NCI-H2196 treated with DMSO at 0.1 percent for 48 hours (cell line): ENCODE data around the gene MFSD11.
"Not testable (repeated sequence)": the region's sequence is repeated elsewhere in the genome, so short reads cannot be mapped to it uniquely, and the experiment has no call there.

Source experiments
- DNase-seq: peaks from one replicate; lab custom pipeline; 2025; ENCODE audit not compliant: unreplicated experiment; lab: John Stamatoyannopoulos, UW

The MFSD11 gene

GRCh38 chr17:76745785-76746184 is 7.9 kb downstream of the MFSD11 start:
- DNase-seq: not testable (repeated sequence)

GRCh38 chr17:76747716-76748363 is 9.9 kb downstream of the MFSD11 start:
- no peak for DNase-seq

DNA sequence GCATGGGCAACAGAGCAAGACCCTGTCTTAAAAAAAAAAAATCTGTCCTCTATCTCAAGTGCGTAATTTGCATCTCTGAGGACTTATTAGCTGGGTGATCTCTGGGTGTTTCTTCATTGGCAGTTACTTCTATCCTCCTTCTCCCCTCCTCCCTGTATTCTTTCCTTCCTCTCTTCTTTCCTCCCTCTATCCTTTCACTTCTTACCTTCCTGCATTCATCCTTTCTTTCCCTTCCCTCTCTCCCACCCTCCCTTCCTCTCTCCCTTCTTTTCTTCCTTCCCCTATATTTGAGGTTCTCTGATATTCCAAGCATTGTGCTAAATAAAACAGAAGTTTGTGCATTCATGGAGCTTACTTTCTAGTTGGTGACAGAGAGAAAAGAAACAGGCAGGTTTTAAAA is 10.7 kb downstream of the MFSD11 start:
- no peak for DNase-seq

GRCh38 chr17:76751416-76751993 is 13.6 kb downstream of the MFSD11 start:
- no peak for DNase-seq

GRCh38 chr17:76752006-76752405 is 14.1 kb downstream of the MFSD11 start:
- DNase-seq: no peak

- no peak for DNase-seq
Measured at GRCh38 chr17:76753061-76753961, 15.4 kb downstream of the MFSD11 start.

- no peak for DNase-seq
Measured at GRCh38 chr17:76755285-76755684, 17.4 kb downstream of the MFSD11 start.

DNA sequence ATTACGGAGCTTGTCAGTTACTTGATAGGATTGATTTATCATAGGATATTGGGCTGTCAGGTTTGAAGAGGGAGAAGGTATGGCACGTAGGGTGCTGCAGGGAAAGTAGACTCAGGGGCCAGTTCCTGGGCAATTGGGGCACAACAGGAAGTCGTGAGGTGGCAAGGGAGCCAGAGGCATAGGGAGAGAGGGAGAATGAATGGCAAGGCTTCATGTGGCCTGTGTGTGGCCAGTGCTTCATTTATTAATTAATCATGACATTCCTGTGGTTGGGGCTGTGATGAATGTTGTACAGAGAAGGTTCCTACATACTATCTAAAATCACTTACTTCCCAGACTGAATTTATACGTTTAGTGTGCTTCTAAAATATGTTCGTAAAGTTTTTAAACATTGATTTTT is 19.3 kb downstream of the MFSD11 start:
- DNase-seq: no peak

GRCh38 chr17:76758570-76758969 is 20.7 kb downstream of the MFSD11 start:
- no peak for DNase-seq

DNA sequence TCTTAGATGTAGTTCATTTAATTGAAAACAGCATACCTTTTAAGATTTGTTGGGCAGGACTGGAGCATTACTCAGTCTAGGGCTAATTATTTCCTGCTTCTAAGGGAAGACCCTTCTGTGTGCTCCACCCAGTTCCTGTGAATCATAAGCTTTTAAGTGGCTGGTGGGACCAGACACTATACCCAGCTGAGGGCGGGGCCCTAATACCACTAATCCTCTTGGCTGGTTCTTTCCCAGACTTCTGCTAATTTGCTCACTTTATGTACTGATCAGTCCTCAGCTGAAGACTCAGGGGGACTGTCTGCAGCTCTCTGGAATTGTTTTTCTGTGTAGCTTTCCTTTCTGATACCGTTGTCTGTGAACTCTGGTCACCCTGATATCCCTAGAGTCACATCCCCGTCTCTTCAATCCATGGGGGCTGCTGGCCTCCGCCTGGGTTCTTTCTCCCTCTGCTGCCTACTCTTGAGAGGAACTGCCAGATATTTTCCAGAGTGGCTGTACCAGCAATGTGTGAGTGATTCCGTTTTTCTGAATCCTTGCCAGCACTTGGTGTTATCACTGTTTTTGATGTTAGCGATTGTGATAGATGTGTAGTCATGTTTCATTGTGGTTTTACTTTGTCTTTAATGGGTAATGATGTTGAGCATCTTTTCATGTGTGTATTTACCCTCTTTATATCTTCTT is 35.1 kb downstream of the MFSD11 start:
- peak; percentile 20 for DNase-seq

DNA sequence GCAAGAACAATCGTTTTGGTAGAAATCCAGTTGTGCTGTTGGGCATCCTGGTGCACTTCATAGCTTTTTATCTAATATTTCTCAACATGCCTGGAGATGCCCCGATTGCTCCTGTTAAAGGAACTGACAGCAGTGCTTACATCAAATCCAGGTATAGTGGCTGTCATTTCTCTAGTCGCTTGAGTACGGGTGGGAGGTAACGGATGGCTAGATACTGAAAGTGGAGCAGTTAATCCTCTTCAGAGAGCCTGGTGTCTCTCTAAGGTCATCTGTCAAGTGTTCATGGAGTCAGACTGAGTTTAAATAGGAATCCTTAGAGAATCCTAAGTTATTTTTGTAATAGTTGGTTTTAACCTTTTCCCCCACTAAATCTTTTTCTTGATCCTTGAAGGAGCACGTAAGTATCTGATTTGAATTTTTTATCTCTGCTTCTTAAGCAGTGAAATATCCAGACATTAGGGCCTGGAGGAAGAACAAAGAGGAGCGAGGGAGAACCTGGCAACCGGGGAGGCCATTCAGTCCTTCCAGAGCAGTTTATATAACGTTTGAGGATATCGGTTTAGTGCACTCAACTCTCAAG is 37.2 kb downstream of the MFSD11 start:
- no peak for DNase-seq

DNA sequence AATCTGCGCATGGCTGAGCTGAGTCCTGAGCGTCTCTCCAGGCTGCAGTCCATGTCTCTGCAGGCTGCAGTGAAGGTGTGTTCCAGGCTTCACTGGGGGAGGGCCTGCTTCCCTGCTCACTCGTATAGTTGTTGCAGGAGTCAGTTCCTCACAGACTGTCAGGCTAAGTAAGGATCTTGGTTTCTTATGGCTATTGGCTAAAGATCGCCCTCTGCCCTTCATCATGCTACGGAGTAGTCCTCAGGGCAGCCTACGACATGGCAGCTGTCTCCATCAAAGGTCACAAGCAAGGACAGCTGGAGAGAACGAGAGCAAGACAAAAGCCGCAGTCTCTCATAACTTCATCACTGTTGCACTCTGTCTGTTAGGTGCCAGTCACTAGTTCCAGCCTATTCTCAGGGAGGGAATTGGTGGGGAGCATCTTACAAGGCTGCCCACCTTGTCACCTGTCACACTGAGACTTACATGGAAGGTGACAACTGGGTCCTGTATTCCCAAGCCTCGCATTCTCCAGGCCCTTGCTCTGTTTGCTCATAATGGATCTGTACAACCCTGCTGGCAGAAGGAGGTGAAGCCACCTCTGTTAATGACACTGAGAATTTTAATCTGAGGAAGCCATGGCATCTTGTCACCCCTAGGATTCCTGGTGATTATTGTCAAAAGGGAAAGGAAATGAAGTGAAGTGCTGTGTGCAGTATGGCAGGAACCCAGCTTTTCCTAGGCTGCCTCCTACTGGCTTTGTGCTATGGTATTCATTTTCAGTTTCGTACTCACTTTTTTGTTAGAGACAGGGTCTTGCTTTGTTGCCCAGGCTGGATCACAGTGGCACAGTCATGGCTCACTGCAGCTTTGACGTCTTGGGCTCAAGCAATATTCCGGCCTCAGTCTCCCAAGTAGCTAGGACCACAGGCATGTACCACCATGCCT is 43.4 kb downstream of the MFSD11 start:
- DNase-seq: no peak

DNA sequence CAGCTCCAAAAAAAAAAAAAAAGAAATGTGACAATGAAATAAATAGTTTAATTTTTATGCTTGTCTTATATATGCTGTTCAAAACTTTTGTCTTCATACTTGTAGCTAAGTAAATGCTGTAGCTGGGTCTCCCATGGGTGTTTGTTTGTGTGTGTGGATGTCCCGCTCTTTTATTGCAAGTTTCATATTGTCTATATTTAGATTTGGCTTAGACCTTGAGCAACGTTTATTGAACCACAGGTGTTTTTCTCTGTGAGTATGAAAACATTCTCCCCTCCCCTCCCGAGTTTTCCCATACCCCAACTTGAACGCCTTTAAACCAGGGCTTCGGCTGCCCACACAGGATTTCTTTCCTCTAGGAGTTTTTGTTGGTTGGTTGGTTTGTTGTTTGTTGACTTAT is 45.2 kb downstream of the MFSD11 start:
- no peak for DNase-seq

- no peak for DNase-seq
Measured at GRCh38 chr17:76784926-76785325, 47.0 kb downstream of the MFSD11 start.

DNA sequence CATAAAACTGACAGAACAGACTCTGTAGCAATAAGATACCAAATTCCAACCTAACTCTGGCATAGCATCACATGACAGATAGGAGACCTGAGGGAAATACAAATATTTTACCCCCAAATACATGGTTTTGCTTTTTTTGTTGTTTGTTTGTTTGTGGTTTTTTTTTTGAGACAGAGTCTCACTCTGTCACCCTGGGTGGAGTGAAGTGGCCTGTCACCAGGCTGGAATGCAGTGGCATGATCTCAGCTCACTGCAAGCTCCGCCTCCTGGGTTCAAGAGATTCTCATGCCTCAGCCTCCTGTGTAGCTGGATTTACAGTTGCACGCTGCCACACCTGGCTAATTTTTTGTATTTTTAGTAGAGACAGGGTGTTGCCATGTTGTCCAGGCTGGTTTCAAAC is 49.9 kb downstream of the MFSD11 start:
- not testable (repeated sequence) for DNase-seq

DNA sequence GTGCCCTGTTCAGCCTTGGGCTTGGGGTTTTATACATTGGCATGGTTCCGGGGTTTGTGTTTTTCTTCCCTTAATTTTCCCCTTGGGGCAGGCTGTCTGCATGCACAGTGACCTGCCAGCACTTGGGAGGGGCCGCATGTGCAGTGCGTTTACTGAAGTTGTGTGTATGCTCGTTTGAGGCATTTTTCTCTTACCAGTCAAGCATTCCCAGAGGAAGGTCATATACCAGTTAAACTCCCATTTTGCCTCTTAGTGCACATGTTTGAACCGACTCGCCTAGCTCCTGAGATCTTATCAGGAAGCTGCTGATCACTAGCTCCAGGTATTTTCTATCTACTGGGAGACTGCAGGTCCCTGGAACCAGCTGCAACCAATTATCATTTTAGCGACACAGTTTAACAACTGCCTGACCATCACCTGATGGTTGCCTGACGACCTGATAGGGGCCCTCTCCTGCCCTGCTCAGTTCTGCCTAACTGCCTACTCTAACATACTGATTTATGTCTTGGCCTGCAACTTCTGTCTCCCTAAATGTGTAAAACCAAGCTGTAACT is 51.4 kb downstream of the MFSD11 start:
- no peak for DNase-seq

DNA sequence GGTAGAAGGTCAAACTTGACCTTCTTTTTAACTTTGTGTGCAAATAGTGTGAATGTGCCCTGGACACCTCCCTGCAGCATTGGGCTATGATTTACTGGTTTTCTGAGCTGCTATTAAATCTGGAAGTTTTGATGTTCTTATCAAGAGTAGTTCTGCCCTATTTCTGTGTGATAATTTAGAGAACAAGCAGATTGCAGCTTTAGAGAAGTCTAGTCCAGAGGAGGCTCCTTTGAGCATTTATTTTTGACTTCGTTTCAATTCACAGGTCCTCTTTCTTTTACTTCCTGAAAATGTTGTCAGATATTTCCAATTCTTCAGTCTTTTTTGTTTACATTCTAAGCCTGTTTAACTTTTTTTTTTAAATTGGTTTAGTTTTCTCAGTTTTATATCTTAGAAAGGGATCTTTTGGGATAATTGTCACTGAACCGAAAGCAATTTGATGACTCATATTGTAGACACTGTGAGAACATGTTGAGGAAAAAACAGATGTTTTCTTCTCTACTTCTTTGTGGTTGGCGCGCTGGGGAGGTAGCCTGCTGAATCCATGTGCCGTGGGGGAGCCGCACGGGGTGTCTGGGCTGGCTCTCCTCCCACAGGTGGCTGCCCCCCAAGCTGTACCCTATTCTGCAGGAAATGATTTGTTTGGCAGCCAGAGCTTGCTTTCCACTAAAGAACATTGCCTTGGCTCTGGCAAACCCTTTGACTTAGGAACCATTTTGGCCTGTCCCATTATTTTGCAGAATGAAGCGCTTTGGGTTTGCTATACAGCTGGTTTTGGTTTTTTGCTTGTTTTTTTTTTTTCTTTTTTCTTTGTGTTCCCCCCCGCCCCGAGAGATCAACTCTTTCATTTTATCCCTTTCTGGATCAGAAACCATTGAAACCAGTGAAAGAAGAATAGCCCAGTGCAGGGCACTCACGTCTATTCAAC is 53.4 kb downstream of the MFSD11 start:
- DNase-seq: no peak

- no peak for DNase-seq
Measured at GRCh38 chr17:76792348-76792747, 54.4 kb downstream of the MFSD11 start.

- DNase-seq: peak; percentile 31
Measured at GRCh38 chr17:76793775-76794174, 55.9 kb downstream of the MFSD11 start.
